T follicular helper cell (primary cell): ENCODE data around the gene CENPL.
"Not testable (repeated sequence)": the region's sequence is repeated elsewhere in the genome, so short reads cannot be mapped to it uniquely, and the experiment has no call there.

Experiments
- DNase-seq: peaks from one replicate; pipeline ENCODE4 v3.0.0-alpha.2; 2020; ENCODE audit warnings: low read depth

Gene CENPL

DNA sequence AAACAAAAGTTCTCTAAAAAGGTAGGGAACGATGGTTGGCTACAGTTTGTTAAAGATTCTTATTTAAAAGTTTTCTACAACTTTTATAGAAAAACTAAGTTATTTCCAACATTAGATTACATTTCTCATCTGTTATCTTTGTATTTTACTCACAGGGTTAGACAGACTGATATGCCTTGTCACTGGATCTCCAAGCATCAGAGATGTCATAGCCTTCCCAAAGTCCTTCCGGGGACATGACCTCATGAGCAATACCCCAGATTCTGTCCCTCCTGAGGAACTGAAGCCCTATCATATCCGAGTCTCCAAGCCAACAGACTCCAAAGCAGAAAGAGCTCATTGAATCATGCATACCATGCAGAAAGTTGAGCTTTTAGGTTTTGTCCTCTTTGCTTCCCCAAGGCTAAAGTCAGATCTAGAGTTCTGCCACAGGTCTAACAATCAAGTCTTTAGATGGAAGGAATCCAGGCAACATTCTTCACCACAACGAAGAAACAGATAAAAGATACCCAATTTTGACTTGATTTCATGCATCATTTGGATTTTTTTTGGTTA is 32.8 kb upstream of the CENPL start:
- DNase-seq = no peak

DNA sequence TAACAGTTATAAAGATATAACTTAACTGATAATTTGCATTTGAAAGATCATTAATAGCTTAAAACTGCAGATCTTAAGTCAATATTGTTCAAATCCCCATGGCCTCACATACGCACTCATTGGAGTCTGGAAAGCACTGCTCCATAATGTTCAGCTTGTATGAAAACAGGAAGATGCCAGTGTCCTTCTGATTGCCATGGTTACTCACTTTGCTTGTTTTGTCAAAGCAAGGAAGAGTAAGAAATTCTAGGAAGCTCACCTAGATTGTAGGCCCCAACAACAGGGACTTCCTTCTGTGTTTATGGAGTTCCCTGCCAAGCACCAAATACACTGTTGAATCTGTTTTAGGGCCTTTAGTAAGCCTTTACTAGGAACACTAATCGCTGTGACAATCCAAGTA is 32.2 kb upstream of the CENPL start:
- no peak for DNase-seq

DNA sequence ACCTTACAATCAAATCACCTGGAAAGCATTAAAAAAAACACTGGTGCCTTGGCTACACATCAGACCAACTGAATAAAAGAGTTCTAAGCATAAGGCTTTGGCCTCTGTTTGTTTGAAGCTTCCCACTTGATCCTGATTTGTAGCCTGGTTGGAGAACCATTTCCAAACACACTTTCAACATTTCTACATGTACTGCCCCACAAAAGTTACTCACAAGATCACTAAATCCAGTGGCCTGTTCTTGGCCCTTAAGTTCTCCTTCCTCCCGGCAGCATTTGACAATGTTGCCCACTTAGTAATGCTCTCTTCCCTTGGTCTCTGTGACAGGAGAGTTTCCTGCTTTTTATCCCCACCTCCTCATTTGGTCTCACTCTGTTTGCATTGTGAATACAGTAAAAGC is 31.3 kb upstream of the CENPL start:
- DNase-seq = no peak

DNA sequence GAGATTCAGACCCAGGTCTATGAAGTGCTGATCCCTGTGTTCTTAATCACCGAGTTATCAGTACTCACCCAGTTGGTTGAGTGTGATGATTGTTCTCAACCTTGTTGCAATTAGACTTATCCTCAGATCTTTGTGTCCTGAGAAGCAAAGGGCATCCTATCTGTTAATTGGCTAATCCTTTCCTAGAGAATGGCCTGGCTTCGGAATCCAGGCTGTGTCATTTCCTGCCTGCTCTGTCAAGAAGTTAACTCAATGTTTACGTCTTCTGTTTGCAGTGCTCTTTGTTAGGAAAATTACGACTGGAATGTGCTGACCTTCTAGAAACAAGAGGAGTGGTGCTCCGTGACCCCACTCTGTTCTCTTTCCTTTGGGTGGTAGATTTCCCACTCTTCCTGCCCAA is 28.4 kb upstream of the CENPL start:
- DNase-seq = no peak

DNA sequence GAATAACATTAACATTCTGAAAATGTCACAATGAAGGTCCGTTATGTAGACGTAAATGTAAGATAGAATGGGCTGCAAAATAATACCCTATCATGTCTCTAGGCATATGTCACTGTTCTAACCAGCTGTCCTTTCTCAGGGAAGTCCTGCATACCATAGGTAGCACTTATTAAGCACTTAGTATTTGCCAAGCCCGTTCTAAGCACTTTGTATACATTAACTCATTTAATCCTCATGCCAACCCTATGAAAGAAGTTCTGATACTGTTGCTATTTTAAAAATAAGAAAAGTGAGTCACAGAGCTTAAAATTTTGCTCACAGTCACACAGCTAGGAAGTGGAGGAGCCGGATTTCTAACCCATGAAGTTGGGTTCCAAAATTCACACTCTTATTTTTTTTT is 27.4 kb upstream of the CENPL start:
- DNase-seq = no peak

DNA sequence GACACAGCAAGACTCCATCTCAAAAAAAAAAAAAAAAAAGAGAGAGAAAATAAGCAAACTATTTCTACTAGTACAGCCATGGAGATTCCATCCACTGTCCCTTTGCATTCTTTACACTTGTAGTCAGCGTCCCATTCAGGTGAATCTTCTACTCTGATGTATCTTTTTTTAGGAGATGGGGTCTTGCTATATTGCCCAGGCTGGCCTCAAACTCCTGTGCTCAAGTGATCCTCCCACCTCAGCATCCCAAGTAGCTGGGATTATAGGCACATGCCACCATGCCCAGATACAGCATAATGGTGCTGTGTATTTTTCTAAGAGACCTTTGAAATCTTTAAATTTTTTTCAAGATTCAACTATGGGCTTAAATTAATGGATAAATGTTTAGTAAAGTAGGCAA is 8.1 kb upstream of the CENPL start:
- no peak for DNase-seq

DNA sequence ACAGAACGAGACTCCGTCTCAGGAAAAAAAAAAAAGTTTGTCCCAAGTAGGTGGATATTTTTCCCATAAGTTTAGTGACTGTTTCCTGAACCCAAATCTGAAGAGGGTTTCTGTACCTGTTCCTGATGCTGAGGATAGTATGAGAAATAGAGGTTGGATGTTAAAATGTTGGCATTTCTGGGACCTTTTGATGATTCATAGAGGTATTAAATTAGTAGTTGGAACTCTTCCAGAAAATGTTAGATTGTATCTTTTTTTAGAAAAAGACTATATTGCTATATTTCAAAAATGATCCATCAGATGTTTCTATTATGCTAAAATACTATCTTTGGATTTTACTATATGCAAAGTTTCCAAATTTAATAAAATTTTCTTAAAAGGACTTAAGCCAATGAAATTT is 2.9 kb upstream of the CENPL start:
- no peak for DNase-seq

DNA sequence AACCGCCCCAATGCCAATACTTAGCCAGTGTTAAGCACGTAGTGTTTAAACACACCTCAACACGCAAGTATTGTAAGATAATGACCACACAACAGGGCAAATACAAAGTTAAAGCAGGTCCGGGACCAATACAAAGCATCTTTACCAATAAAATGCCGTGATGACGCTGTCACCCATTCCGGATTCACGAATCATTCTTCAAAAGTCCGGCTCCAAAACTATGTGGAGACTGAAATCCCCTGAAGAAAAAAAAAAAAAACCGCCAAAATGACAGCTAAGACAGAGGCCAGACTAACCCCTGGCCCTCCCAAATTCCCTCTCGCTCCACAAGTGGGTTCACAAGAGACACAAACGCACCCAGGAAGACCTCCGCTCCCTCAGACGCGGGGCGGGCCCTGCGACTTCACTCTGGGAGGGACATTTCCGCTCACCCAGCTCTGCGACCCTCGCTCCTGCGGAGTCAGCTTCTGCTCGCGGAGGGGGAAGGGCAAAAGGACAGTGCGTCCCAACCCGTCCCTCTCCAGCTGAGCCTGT is 835 bp downstream of the CENPL start:
- no peak for DNase-seq

DNA sequence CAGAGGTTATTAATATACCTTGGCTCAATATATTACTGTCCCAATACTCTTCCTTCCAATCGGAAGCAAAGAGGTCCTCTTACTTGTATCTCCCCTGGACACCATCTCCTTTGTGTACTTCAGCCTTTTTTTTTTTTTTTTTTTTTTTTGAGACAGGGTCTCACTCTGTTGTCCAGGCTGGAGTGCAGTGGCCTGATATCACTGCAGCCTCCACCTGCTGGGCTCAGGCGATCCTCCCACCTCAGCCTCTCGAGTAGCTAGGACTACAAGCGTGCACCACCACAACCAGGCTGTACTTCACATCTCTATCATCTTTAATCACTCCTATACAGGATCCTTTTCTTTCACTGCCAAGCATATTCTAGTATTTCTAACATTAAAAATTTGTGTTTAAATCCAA is 3.0 kb downstream of the CENPL start:
- no peak for DNase-seq

DNA sequence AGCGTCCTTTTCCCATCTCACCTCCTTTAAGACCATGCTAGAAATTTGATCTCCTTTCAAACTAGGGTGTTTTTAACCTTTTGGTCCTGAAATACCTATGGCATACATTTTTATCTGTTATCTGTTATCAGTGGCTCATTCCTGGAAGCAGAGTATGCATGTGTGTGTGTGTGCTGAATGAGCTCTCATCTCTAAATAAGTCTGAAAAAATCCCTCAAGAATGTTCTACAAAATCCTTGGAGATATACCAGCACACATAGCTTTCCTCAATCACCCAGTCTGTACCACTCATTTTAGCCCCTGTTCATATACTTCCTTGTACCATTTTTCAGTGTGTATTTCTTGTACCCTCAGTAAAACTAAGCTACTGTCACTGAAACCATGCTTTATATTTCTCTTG is 6.2 kb downstream of the CENPL start:
- no peak for DNase-seq

DNA sequence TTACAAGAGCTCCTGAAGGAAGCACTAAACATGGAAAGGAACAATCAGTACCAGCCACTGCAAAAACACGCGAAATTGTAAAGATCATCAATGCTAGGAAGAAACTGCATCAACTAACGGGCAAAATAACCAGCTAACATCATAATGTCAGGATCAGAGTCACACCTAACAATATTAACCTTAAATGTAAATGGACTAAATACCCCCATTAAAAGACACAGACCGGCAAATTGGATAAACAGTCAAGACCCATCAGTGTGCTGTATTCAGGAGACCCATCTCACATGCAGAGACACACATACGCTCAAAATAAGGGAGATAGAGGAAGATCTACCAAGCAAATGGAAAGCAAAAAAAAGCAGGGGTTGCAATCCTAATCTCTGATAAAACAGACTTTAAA is 11.0 kb downstream of the CENPL start:
- not testable (repeated sequence) for DNase-seq

DNA sequence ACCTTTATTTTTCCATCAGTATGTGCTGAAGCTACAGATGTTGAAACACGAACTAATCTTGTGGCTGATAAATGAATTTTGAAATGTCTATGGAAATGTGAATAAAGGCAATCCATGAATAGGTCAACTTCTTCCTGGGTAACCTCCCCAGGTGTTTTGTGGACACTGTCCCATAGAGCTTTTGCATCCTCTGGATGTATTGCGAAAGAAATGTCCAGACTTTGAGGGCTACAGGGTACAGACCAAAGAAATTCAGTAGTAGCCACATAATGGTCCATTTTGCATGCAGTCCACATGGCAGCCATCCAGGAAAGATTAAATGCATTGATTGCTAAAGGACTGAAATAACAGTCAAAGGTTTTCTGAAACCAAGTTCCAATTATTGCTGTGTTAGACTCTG is 21.7 kb downstream of the CENPL start:
- no peak for DNase-seq

DNA sequence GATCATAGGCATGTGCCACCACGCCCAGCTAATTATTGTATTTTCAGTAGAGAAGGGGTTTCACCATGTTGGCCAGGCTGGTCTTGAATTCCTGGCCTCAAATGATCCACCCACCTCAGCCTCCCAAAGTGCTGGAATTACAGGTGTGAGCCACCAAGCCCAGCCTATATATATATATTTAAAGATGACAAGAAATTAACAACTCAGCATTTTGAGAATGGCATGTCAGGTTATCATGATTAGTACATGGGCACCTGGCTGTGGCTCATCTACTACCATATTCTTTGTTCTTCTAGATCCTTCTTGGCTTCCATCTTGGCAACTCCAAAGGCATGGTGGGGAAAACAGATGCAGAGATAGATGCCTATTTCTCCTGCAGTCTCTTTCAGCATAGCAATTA is 24.7 kb downstream of the CENPL start:
- not testable (repeated sequence) for DNase-seq

DNA sequence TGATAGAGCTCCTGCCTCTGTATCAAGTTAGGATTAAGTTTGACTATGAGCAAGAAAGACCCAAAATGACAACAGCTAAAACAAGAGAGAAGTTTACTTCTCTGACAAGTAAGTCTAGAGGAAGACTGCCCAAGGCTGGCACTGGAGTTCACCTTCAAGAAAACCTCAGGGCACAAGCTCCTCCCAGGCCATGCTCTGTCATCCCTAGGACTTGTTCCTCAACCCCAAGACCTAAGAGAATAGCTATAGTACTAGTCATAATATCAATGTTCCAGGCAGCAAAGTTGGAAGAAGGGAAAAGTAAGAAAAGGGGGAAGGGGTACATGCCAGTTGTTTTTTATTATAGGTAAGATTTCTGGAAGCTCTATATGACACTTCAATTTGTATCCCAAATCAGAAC is 26.6 kb downstream of the CENPL start:
- DNase-seq = no peak

DNA sequence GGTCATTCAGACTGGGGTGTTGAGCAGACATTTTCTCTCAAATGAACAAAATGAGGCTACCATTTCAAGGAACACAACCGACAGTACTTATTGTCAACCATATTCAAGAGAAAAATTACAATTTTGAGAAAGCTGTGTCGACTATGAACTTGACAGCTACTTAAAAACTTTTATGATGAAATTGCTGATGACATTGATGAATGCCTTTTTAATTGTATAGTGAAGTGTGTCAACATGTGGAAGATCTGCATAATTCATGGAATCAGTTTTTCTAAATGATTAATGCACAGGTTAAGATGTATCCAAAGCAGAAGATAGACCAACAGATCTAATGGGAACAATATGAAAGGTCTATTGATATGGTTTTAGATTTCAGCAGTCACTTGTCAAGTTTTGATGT is 34.8 kb downstream of the CENPL start:
- no peak for DNase-seq

DNA sequence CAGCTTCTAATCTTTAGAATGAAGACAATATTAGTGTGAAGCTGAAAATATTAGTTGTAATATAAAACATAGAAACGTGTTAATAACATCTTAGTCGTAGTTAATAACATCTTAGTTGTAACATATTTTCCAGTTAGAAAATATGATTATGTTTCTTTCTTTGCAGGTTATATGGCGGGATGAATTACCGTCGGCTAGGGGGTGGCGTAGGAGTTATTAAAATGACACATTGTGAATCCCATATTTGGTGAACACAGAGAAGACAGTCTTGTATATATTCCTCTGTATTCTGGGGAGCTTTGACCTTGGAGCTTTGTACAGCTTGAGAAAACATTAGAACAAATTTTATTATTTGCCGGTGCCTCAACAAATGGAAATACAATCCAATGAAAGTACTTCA is 39.7 kb downstream of the CENPL start:
- no peak for DNase-seq

DNA sequence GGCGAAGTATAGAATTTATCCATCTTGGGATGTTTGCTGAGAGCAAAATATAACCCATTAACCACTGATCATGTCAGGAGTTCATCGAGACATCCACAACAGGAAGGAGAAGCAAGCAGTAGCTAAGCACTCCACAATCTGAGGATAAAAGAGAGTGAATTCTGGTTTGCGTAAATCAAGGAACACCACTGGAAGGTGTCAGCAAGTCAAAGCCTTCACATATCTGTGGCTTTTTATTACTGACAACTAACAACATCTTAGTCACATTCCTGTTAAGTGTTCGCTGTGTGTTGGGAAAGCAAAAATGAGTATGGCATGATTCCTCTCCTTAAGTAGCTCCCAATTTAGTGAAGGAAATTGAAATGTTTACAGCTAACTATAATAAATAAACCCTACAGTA is 44.7 kb downstream of the CENPL start:
- DNase-seq = no peak

DNA sequence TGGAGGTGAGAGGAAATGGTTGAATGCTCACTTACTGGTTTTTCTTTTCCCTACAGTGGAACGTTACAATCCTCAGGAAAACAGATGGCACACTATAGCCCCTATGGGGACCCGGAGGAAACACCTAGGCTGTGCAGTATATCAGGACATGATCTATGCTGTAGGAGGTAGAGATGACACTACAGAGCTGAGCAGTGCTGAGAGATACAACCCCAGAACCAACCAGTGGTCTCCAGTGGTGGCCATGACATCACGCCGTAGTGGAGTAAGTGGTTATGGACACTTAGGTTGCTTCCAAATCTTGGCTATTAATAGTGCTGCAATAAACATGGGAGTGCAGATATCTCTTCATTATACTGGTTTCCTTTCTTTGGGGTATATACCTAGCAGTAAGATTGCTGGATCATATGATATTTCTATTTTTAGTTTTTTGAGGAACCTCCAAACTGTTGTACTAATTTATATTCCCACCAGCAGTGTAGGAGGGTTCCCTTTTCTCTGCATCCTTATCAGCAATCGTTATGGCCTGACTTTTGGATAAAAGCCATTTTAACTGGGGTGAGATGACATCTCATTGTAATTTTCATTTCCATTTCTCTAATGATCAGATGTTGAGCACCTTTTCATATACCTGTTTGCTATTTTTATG is 49.0 kb downstream of the CENPL start:
- no peak for DNase-seq

DNA sequence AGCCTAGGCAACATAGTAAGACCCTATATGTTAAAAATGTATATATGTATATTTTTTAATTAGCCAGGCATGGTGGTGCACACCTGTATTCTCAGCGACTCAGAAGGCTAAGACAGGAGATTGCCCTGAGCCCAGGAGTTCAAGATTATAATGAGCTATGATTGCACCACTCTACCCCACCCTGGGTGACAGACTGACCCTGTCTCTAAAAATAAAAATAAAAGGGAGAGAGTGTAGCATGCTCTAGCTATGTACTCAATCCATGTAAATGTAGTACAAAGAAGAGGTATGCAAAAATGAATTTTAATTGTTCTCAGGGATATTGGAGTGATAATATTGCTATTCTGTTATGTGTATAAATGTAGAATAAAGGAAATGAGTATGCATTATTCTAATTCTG is 53.1 kb downstream of the CENPL start:
- DNase-seq = no peak

DNA sequence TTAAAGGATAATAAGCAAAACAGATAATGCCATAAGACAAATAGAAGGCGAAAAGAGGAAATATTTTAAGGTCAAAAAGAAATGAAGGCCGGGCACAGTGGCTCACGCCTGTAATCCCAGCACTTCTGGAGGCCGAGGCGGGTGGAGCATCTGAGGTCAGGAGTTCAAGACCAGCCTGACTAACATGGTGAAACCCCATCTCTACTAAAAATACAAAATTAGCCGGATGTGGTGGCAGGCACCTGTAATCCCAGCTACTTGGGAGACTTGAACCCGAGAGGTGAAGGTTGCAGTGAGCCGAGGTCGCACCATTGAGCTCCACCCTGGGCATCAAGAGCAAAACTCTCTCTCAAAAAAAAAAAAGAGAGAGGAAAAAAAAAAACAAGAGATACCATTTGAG is 54.4 kb downstream of the CENPL start:
- DNase-seq = not testable (repeated sequence)

DNA sequence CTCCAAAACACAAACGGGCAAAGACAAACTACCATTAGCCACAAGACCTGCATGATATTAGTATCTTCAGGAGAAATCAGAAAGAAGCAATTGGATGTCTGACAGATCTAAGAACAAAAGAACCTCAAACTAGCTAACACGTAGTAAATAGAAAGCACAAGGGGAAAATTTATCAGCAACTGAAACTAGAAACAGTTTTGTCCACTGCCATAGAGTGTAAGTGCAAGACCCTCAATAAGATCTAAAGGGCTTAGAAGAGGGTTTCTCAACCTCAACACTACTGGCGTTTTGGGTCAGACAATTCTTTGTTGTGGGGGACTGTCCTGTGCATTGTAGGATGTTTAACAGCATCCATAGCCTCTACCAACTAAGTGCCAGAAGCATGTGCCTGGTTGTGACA is 55.9 kb downstream of the CENPL start:
- DNase-seq = no peak

DNA sequence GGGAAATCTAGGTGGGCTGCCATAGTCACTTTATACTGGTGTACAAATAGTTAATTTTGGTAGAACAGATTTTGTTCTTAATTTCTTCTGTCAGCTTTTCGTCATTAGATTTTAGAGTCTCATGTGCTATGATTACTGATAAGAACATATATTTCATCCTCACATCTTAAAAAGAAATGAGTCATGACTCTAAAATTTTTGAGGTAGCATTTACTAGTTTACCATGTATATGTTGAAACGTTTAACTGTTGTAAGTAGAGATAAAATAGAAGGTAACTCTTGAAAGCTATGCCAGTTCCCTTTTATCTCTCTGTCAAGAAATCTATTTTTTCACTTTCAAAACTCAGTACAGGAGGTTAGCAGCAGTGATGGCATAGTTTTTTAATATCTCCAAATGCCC is 56.5 kb downstream of the CENPL start:
- DNase-seq = no peak

DNA sequence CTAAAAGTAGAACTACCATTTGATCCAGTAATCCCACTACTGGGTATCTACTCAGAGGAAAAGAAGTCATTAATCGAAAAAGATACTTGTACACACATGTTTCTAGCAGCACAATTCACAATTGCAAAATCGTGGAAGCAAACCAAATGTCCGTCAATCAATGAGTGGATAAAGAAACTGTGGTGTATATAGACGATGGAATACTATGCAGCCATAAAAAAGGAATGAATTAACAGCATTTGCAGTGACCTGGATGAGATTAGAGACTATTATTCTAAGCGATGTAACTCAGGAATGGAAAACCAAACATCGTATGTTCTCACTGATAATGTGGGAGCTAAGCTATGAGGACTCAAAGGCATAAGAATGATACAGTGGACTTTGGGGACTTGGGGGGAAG is 60.4 kb downstream of the CENPL start:
- not testable (repeated sequence) for DNase-seq

DNA sequence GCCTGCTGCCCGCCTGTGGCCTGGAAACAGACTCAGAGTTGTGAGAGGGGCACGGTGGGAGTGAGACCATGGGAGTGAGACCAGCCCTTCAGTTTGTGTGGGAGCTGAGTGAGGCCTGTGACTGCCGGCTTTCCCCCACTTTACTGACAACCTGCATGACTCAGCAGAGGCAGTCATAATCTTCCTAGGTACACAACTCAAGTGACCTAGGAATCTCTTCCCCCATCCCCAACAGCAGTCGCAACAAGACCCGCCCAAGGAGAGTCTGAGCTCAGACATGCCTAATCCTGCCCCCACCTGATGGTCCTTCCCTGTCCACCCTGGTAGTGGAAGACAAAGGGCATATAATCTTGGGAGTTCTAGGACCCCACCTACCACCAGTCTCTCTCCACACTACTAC is 65.7 kb downstream of the CENPL start:
- DNase-seq = no peak
